Sigmoid colon (tissue), 3 donors: ENCODE results near the gene RAB4A.

ENCODE experiments used
- POLR2A ChIP-seq, 2 donors: fragments of 450-650 bp; IDR thresholded peaks; one replicate each; pipeline ENCODE4 v1.6.1; 2016; ENCODE audit warnings: antibody characterized with exemption in 2 of 2, mild to moderate bottlenecking in 2 of 2, moderate library complexity in 2 of 2
- TF ChIP-seq, protein P1 (sequence below), 4 experiments: fragments of 450-650 bp in 3 of 4; fragments of 200-600 bp in 1 of 4; IDR thresholded peaks; one replicate each; pipeline ENCODE4 v1.5.1; 2016 to 2019; ENCODE audit warnings: antibody characterized with exemption in 4 of 4, mild to moderate bottlenecking in 3 of 4, moderate library complexity in 2 of 4

- TF ChIP-seq POLR2A (IDR thresholded peaks at IDR 0.05): no peak
- TF ChIP-seq, protein P1, sequence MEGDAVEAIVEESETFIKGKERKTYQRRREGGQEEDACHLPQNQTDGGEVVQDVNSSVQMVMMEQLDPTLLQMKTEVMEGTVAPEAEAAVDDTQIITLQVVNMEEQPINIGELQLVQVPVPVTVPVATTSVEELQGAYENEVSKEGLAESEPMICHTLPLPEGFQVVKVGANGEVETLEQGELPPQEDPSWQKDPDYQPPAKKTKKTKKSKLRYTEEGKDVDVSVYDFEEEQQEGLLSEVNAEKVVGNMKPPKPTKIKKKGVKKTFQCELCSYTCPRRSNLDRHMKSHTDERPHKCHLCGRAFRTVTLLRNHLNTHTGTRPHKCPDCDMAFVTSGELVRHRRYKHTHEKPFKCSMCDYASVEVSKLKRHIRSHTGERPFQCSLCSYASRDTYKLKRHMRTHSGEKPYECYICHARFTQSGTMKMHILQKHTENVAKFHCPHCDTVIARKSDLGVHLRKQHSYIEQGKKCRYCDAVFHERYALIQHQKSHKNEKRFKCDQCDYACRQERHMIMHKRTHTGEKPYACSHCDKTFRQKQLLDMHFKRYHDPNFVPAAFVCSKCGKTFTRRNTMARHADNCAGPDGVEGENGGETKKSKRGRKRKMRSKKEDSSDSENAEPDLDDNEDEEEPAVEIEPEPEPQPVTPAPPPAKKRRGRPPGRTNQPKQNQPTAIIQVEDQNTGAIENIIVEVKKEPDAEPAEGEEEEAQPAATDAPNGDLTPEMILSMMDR (IDR thresholded peaks at IDR 0.05): no peak
These were observed 8.3 kb downstream of the RAB4A start for GRCh38 chr1:229279242-229279641.
